ENCODE results near the gene SOSTDC1.

The SOSTDC1 gene

DNA sequence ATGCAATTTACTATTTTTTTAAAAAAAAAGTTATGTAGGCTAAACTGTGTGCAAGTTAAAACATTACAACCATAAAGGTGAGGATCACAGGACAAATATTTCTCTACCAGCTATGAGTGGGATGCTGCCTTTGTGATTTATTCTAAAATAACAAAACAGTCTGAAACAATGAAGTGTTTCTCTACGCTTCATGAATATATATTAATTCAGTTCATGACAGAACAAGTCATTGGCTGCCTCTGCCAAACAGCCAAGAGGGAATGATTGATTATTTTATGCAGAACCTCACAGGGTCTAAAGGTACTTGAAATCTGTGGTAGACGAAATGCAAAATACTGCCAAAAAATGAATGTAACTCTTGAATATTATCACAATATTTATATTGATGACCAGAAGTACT, 29.0 kb upstream of the SOSTDC1 start:
- Histone ChIP-seq H3K36me3 (ENCODE audit: control insufficient read depth in 1 of 2, insufficient read depth in 2 of 2, low read length in 2 of 2) (no peaks in the 10 kb centered on the region), H3K4me3 (ENCODE audit: low read depth in 1 of 2, low read length in 2 of 2) (no peak overlapping the region), H3K9me3 (ENCODE audit: control insufficient read depth in 1 of 2, low read length in 2 of 2) (no peaks in the 10 kb centered on the region), H3K4me1 (ENCODE audit: control insufficient read depth in 1 of 2, insufficient read depth in 2 of 2, low read length in 2 of 2) (no peaks in the 10 kb centered on the region), H3K27me3 (ENCODE audit: low read depth, low read length) (no peaks in the 10 kb centered on the region), H3K27ac (ENCODE audit: low read length) (no peak overlapping the region)

DNA sequence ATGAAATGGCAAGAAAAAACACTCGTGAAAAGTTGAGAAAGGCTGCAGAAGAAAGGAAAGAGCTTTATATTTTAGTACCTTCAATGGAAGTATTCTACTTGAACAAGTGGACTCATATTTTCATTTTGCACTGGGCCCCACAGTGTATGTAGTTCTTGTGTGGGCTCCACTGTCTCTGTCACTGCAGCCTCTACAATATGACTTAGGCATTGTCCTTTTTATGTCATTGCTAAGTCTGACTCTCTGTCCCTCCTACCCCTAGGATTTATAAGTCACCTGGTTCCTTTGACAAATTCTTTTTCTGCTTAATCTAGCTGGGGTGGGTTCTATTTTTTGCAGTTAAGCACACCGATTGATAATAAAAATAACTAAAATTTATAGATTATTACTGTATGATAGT, 27.7 kb upstream of the SOSTDC1 start:
- H3K27me3 ChIP-seq (ENCODE audit: low read depth, low read length), result no peaks in the 10 kb centered on the region
- no peaks in the 10 kb centered on the region for H3K4me1 ChIP-seq (ENCODE audit: control insufficient read depth in 1 of 2, insufficient read depth in 2 of 2, low read length in 2 of 2)
- no peaks in the 10 kb centered on the region for H3K9me3 ChIP-seq (ENCODE audit: control insufficient read depth in 1 of 2, low read length in 2 of 2)
- no peaks in the 10 kb centered on the region for H3K36me3 ChIP-seq (ENCODE audit: control insufficient read depth in 1 of 2, insufficient read depth in 2 of 2, low read length in 2 of 2)
- H3K4me3 ChIP-seq (ENCODE audit: low read depth in 1 of 2, low read length in 2 of 2), result no peak overlapping the region
- H3K27ac ChIP-seq (ENCODE audit: low read length), result no peak overlapping the region

DNA sequence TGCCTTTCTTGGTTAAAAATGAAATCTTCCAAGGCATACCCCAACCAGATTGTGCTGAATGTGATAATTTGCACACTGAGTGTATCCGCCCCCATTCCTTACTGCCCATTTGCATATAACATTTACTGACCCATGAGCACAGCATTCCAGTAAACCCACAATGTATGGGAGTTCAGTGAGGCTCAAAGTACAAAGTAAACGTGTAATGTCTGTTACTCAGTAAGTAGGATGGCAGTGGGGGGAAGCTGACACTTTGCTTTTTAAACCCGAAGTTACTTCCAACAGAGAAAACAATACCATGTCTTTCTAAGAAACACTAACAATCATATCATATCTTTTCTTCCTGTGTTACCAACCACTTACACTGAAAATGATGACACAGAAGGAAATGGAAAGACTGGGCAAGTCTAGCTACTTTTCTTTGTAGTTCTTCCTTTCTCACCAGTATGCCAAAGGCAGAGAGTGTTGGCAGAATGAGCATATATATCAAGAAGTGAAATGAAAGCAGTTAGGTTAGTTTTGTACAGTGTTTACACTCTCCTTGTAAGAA, 27.1 kb upstream of the SOSTDC1 start:
- Histone ChIP-seq H3K4me1 (ENCODE audit: control insufficient read depth in 1 of 2, insufficient read depth in 2 of 2, low read length in 2 of 2) (no peaks in the 10 kb centered on the region), H3K27ac (ENCODE audit: low read length) (no peak overlapping the region), H3K36me3 (ENCODE audit: control insufficient read depth in 1 of 2, insufficient read depth in 2 of 2, low read length in 2 of 2) (no peaks in the 10 kb centered on the region), H3K9me3 (ENCODE audit: control insufficient read depth in 1 of 2, low read length in 2 of 2) (no peaks in the 10 kb centered on the region), H3K4me3 (ENCODE audit: low read depth in 1 of 2, low read length in 2 of 2) (no peak overlapping the region), H3K27me3 (ENCODE audit: low read depth, low read length) (no peaks in the 10 kb centered on the region)

DNA sequence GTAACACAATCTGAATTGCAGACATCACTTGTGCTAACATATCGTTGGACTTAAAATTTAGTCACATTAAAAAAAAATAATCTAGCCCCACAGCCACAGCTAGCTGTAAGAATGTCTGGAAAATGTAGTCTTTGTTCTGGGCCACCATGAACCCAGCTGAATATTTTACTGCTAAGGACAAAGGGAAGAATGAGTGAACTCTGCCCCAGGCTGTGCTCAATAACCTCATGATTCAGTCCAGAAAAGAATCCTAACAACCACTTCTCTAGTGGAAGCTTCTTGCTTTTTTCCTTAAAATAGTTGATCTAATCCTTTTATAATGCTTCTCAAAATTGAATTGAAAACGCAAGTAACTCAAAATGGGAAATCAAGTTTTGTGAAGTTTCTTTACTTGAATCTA, 25.6 kb upstream of the SOSTDC1 start:
- H3K36me3 ChIP-seq (ENCODE audit: control insufficient read depth in 1 of 2, insufficient read depth in 2 of 2, low read length in 2 of 2), result no peaks in the 10 kb centered on the region
- H3K4me1 ChIP-seq (ENCODE audit: control insufficient read depth in 1 of 2, insufficient read depth in 2 of 2, low read length in 2 of 2), result no peaks in the 10 kb centered on the region
- H3K9me3 ChIP-seq (ENCODE audit: control insufficient read depth in 1 of 2, low read length in 2 of 2), result no peaks in the 10 kb centered on the region
- H3K4me3 ChIP-seq (ENCODE audit: low read depth in 1 of 2, low read length in 2 of 2), result no peak overlapping the region
- no peaks in the 10 kb centered on the region for H3K27me3 ChIP-seq (ENCODE audit: low read depth, low read length)
- no peak overlapping the region for H3K27ac ChIP-seq (ENCODE audit: low read length)

DNA sequence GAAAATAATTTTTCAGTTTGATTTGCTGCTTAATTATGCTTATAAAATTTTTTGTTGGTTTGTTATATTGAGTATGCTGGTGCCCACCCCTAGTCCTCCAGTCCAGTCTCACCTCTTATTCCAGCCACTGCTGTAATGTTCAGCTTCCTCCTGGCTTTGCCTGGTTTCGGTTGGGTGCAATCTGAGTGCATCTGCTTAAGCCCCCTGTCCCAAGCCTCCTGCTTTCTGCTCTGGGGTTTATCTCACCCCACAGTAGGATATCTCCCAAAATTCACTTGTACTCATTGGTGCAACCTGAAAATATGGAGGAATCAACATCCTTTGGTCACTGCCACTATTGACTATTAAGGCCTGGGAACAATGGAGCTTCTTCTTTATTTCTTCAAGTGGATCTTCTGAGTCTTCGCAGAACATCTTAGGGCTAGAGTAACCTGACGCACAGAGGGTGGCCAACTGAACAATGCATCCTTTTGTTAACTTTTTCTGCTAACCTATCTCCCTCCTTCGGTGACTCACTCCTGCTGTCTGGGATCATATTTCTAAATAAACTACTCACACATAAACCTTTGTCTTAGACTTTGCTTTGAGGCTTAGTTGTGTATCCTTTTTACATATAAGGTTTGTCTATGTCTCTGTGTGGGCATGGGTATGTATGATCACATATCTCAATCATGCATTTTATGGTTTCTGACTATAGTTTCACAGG, 19.1 kb upstream of the SOSTDC1 start:
- no peaks in the 10 kb centered on the region for H3K36me3 ChIP-seq (ENCODE audit: control insufficient read depth in 1 of 2, insufficient read depth in 2 of 2, low read length in 2 of 2)
- H3K4me1 ChIP-seq (ENCODE audit: control insufficient read depth in 1 of 2, insufficient read depth in 2 of 2, low read length in 2 of 2), result no peaks in the 10 kb centered on the region
- H3K27me3 ChIP-seq (ENCODE audit: low read depth, low read length), result no peaks in the 10 kb centered on the region
- no peaks in the 10 kb centered on the region for H3K9me3 ChIP-seq (ENCODE audit: control insufficient read depth in 1 of 2, low read length in 2 of 2)
- H3K27ac ChIP-seq (ENCODE audit: low read length), result no peak overlapping the region
- no peak overlapping the region for H3K4me3 ChIP-seq (ENCODE audit: low read depth in 1 of 2, low read length in 2 of 2)

DNA sequence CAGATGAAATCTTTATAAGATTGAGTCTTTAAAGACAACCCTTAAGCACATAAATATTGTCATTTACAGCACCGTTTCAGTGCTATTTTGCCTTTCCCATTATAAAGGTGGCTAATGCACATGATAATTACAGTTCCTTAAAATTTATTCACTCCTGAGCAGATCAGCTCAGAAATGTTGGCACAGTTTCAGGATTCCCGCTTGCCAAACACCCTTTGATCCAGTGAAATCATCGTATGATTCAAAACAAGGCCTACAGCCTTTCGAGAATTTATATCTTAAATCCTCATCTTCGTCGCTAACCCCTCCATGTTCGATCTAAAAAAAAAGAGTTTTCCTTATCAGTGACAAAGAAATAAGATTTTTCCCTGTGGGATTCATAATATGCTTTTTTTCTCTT, 14.1 kb upstream of the SOSTDC1 start:
- no peaks in the 10 kb centered on the region for H3K36me3 ChIP-seq (ENCODE audit: control insufficient read depth in 1 of 2, insufficient read depth in 2 of 2, low read length in 2 of 2)
- H3K4me1 ChIP-seq (ENCODE audit: control insufficient read depth in 1 of 2, insufficient read depth in 2 of 2, low read length in 2 of 2), result no peaks in the 10 kb centered on the region
- H3K27ac ChIP-seq (ENCODE audit: low read length), result no peak overlapping the region
- no peak overlapping the region for H3K4me3 ChIP-seq (ENCODE audit: low read depth in 1 of 2, low read length in 2 of 2)
- no peaks in the 10 kb centered on the region for H3K9me3 ChIP-seq (ENCODE audit: control insufficient read depth in 1 of 2, low read length in 2 of 2)
- H3K27me3 ChIP-seq (ENCODE audit: low read depth, low read length), result no peaks in the 10 kb centered on the region

DNA sequence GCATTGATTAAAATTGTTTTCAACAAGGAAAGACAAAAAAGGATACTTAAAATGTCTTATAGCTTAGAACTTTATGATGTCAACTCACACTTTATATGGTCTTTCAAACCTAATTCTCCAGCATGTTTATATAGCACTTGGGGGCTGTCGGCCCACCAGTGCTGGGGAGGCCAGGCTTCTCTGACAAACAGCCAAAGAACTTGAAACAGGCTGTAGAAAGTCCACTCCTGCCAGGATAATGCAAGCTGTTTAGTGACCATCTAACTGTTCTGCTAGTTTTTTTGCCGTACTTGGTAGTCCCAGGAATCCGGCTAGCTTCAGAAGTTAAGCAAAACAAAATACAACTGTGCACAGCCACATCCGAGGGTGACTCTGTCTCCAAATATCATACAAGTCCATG, 13.6 kb upstream of the SOSTDC1 start:
- Histone ChIP-seq H3K9me3 (ENCODE audit: control insufficient read depth in 1 of 2, low read length in 2 of 2) (no peaks in the 10 kb centered on the region), H3K4me1 (ENCODE audit: control insufficient read depth in 1 of 2, insufficient read depth in 2 of 2, low read length in 2 of 2) (no peaks in the 10 kb centered on the region), H3K36me3 (ENCODE audit: control insufficient read depth in 1 of 2, insufficient read depth in 2 of 2, low read length in 2 of 2) (no peaks in the 10 kb centered on the region), H3K27ac (ENCODE audit: low read length) (no peak overlapping the region), H3K27me3 (ENCODE audit: low read depth, low read length) (no peaks in the 10 kb centered on the region), H3K4me3 (ENCODE audit: low read depth in 1 of 2, low read length in 2 of 2) (no peak overlapping the region)

DNA sequence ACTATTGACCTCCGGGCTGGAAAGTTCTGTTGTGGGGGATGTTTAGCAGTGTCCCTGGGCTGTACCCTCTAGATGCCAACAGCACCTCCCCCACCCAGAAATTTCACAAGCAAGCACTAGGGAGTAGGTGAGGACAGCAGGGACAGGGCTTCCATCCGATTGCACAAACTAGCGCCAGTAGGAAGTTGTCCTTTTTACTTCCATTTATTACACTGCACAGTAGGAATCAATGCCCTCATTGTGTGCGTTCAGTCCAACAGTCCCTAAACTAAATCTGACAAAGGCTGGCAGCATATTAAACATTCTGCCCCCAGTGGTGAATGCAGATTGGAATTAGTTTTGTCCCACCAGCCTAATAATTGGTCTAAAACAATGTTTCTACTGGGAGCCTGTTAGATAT, 6.4 kb upstream of the SOSTDC1 start:
- H3K4me1 ChIP-seq (ENCODE audit: control insufficient read depth in 1 of 2, insufficient read depth in 2 of 2, low read length in 2 of 2), result no peaks in the 10 kb centered on the region
- no peak overlapping the region for H3K27ac ChIP-seq (ENCODE audit: low read length)
- H3K36me3 ChIP-seq (ENCODE audit: control insufficient read depth in 1 of 2, insufficient read depth in 2 of 2, low read length in 2 of 2), result no peaks in the 10 kb centered on the region
- H3K4me3 ChIP-seq (ENCODE audit: low read depth in 1 of 2, low read length in 2 of 2), result no peak overlapping the region
- H3K9me3 ChIP-seq (ENCODE audit: control insufficient read depth in 1 of 2, low read length in 2 of 2), result no peaks in the 10 kb centered on the region
- H3K27me3 ChIP-seq (ENCODE audit: low read depth, low read length), result no peaks in the 10 kb centered on the region

DNA sequence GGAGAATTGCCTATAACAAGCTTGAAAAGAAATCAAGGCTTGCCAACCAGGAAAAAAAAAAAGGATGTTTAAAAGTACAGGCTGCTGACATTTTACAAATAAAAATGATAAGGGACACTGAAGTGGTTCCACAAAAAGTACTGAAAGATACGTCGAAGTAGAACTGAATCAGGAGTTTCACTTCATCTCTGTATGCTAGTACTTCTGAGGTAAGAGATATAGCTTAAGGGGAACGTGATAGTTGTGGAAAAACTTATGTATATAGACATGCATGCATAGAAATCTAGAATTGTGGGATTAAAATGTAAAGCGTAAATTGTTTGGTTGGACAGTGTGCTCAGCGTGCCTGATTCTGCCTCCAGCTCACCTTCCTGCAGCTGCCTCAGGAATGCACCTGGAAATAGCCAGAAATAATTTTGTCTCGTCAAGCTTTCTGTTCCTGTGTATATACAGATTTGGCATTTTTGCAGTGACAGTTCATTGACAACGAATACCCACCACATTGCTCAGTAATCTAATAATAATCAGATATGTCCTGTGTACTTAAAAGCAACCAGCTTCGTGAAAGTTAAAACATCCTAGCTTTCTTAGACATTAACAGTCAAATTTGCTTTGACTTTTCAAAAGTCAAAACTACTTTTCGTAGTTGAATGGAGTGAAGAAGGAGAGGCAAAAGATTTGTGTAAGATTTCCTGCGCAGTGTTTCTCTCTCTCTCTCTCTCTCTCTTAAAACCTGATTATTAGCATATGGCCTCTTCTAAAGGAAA, 1.4 kb downstream of the SOSTDC1 start:
- no peaks in the 10 kb centered on the region for H3K9me3 ChIP-seq (ENCODE audit: control insufficient read depth in 1 of 2, low read length in 2 of 2)
- H3K36me3 ChIP-seq (ENCODE audit: control insufficient read depth in 1 of 2, insufficient read depth in 2 of 2, low read length in 2 of 2), result no peaks in the 10 kb centered on the region
- peak overlapping the region; percentile 49 to 51 for H3K4me3 ChIP-seq (ENCODE audit: low read depth in 1 of 2, low read length in 2 of 2)
- H3K27ac ChIP-seq (ENCODE audit: low read length), result no peak overlapping the region
- H3K27me3 ChIP-seq (ENCODE audit: low read depth, low read length), result no peaks in the 10 kb centered on the region
- peaks cover 0 to 4% of the 10 kb centered on the region in 2 donors for H3K4me1 ChIP-seq (ENCODE audit: control insufficient read depth in 1 of 2, insufficient read depth in 2 of 2, low read length in 2 of 2)

DNA sequence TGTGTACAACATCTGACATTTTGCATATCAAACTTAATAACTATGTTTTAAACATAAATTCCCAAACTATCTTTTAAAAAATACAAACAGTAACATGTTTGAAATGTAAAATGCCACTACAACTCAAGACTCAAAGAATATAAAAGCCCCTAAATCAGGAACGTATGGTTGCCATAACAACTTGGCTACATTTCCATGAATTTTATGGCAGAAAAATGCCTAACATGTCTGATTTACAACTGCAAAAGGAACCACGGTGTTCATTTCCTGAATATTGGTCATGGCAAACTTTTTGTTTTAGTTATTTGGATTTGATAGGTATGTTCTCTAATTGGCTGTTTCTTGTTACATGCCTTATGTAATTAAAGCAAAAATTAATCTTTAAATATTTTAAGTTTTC, 2.0 kb downstream of the SOSTDC1 start:
- Histone ChIP-seq H3K9me3 (ENCODE audit: control insufficient read depth in 1 of 2, low read length in 2 of 2) (no peaks in the 10 kb centered on the region), H3K4me3 (ENCODE audit: low read depth in 1 of 2, low read length in 2 of 2) (no peak overlapping the region), H3K27ac (ENCODE audit: low read length) (no peak overlapping the region), H3K27me3 (ENCODE audit: low read depth, low read length) (no peaks in the 10 kb centered on the region), H3K36me3 (ENCODE audit: control insufficient read depth in 1 of 2, insufficient read depth in 2 of 2, low read length in 2 of 2) (no peaks in the 10 kb centered on the region), H3K4me1 (ENCODE audit: control insufficient read depth in 1 of 2, insufficient read depth in 2 of 2, low read length in 2 of 2) (peaks cover 0 to 4% of the 10 kb centered on the region in 2 donors)

DNA sequence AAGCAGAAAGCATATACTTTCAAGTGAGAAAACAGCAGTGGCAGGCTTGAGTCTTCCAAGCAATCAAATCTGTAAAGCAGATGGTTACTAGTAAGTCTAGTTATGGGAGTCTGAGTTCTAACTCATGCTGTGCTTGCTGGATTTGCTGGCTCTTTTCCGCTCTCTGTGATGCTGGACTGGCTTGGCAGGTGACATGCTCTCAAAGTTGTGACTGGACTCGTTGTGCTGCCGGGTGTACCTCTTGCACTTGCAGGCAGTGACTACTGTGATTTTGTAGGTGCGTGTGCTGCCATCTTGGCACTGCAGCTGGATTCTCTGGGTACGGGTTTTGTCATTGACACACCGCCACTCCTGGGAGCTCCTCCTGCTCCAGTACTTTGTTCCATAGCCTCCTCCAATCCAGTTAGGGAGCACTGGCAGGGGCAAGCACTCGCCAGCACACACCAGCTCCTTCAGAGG, 3.1 kb downstream of the SOSTDC1 start:
- Histone ChIP-seq H3K27me3 (ENCODE audit: low read depth, low read length) (no peaks in the 10 kb centered on the region), H3K9me3 (ENCODE audit: control insufficient read depth in 1 of 2, low read length in 2 of 2) (no peaks in the 10 kb centered on the region), H3K4me1 (ENCODE audit: control insufficient read depth in 1 of 2, insufficient read depth in 2 of 2, low read length in 2 of 2) (peaks cover 0 to 4% of the 10 kb centered on the region in 2 donors), H3K27ac (ENCODE audit: low read length) (no peak overlapping the region), H3K36me3 (ENCODE audit: control insufficient read depth in 1 of 2, insufficient read depth in 2 of 2, low read length in 2 of 2) (no peaks in the 10 kb centered on the region), H3K4me3 (ENCODE audit: low read depth in 1 of 2, low read length in 2 of 2) (no peak overlapping the region)
